Lower leg skin (tissue), 4 donors: Measurements from ENCODE around the gene PPP1R7. TPM values are rescaled to one million over a fixed set of nuclear protein-coding genes. Genes with fewer than 3 reads are reported as not detected.

Experiments used
- DNase-seq, 2 donors: peaks; one replicate each; pipeline ENCODE4 v3.0.0-alpha.2; 2019; ENCODE audit warnings: low spot score in 2 of 2
- H3K4me3 ChIP-seq: fragments of 200-600 bp; sonication (generic); 2 replicates; pipeline ENCODE4 v1.5.1; 2017; ENCODE audit warnings: mild to moderate bottlenecking, low read depth; ENCODE audit not compliant: poor library complexity, severe bottlenecking
- POLR2A ChIP-seq, 2 donors: fragments of 450-650 bp; IDR thresholded peaks; one replicate each; pipeline ENCODE4 v1.6.1; 2016 to 2017; ENCODE audit warnings: antibody characterized with exemption in 2 of 2, mild to moderate bottlenecking in 1 of 2, moderate library complexity in 1 of 2
- WGBS, 2 donors: methylation state at CpG; one replicate each; pipeline ENCODE4 v1.1.5; 2018; 5-methylcytosine and 5-hydroxymethylcytosine counted together
- intact Hi-C: fragments of 100-400 bp; cut with DNase I; formaldehyde crosslinking; loops from one replicate; pipeline ENCODE4 v1.15.0; 2023; ENCODE audit warnings: low total_unique reads
- total RNA-seq, 4 donors: library from RNA; depleted of rRNA; stranded (reverse); fragments of >200 nt; gene quantifications; one replicate each; pipeline ENCODE4 v1.1.0, GENCODE V29; 2016
- TF ChIP-seq, protein P1 (sequence below), 3 donors: fragments of 450-650 bp; IDR thresholded peaks; one replicate each; pipeline ENCODE4 v1.5.1; 2016; ENCODE audit warnings: antibody characterized with exemption in 3 of 3, mild to moderate bottlenecking in 3 of 3, moderate library complexity in 2 of 3

The PPP1R7 gene
- total RNA-seq, 4 donors from 2014 or later, result 36.8 to 68.7 (median 56.4) TPM

DNA sequence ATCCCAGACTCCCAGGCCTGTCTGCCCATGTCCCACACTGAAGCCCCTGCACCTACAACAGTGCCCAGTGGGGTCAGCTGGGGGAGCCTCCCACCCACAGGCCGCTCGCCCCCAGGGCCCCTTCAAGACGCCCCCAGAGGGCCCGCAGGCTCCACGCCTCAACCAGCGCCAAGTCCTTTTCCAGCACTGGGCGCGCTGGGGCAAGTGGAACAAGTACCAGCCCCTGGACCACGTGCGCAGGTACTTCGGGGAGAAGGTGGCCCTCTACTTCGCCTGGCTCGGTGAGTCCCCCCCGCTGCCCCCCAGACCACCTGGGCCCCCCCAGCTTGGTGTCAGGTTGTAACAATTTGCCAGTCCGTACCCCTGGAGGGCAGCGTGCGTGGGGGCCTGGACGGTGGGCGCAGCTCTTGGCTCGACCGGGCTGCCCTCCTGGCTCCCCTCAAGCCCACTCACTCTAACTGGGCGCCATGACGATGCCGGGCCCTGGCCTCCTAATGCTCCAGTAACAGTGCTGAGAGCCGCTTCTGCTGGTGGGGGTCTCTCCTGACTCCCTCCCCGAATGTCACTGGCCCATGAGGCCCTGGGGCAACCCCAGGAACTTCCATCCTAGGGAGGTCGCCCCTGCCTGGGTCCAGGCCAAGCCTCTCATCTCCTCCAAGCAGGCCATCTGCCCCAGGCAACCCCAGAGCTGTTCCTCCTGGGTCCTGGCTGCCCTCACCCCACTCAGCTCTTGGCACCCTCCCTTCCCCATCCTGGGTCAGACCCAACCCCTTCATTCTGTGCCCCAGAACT, 53.1 kb downstream of the PPP1R7 start:
- 78 to 82% methylated on average over 22 to 27 of the region's 27 CpGs for WGBS, 2 donors
- H3K4me3 ChIP-seq, result no peak overlapping the region
- intact Hi-C loops, result no loop called here
- no peak for DNase-seq
- TF ChIP-seq POLR2A (IDR thresholded peaks at IDR 0.05), result no peak
- TF ChIP-seq, protein P1, sequence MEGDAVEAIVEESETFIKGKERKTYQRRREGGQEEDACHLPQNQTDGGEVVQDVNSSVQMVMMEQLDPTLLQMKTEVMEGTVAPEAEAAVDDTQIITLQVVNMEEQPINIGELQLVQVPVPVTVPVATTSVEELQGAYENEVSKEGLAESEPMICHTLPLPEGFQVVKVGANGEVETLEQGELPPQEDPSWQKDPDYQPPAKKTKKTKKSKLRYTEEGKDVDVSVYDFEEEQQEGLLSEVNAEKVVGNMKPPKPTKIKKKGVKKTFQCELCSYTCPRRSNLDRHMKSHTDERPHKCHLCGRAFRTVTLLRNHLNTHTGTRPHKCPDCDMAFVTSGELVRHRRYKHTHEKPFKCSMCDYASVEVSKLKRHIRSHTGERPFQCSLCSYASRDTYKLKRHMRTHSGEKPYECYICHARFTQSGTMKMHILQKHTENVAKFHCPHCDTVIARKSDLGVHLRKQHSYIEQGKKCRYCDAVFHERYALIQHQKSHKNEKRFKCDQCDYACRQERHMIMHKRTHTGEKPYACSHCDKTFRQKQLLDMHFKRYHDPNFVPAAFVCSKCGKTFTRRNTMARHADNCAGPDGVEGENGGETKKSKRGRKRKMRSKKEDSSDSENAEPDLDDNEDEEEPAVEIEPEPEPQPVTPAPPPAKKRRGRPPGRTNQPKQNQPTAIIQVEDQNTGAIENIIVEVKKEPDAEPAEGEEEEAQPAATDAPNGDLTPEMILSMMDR (IDR thresholded peaks at IDR 0.05), result no peak

DNA sequence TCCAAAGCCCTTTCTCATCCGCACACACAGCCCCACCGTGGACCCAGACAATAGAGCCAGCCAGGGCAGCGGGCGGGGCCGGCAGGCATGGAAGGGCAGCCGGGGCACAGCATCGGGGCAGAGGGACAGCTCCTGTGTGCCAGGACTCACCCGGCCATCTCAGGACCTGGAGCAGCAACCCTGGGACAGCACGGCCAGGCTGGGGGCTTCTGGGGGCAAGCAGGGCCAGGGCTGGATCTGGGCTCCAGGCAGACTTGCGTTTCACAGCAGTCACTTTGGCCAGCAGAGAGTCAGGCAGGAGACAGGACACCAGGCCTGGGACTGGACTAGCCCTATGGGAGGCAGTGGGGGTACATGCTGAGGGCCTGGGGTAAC, 53.7 kb downstream of the PPP1R7 start:
- DNase-seq, result no peak
- intact Hi-C loops, result no loop called here
- TF ChIP-seq, protein P1 (IDR thresholded peaks at IDR 0.05), result no peak
- no peak for TF ChIP-seq POLR2A (IDR thresholded peaks at IDR 0.05)
- WGBS, 2 donors, result 79 to 80% methylated on average over 10 of the region's 10 CpGs
- no peak overlapping the region for H3K4me3 ChIP-seq

DNA sequence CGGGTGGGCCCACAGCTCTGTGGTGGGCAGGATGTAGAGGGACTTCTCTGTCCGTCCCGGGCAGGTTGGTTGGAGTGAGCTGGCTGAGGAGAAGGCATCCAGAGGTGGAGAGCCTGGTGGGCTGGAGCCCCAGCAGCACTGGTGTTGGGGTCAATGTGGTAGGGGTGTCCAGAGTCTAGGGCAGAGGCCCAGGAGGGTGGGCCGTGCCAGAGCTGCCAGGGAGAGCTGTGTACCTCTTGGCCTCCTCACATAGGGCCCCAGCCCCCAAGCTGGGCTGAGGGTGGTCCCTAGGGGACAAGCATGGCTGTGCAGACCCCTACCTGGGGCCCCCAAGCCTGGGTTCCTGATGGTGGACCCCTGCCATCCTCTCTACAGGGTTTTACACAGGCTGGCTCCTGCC, 54.2 kb downstream of the PPP1R7 start:
- H3K4me3 ChIP-seq, result no peak overlapping the region
- intact Hi-C loops, result no loop called here
- TF ChIP-seq, protein P1 (IDR thresholded peaks at IDR 0.05), result no peak
- no peak for TF ChIP-seq POLR2A (IDR thresholded peaks at IDR 0.05)
- DNase-seq, result no peak
- 67% methylated on average over 4 of the region's 4 CpGs for WGBS, 2 donors

DNA sequence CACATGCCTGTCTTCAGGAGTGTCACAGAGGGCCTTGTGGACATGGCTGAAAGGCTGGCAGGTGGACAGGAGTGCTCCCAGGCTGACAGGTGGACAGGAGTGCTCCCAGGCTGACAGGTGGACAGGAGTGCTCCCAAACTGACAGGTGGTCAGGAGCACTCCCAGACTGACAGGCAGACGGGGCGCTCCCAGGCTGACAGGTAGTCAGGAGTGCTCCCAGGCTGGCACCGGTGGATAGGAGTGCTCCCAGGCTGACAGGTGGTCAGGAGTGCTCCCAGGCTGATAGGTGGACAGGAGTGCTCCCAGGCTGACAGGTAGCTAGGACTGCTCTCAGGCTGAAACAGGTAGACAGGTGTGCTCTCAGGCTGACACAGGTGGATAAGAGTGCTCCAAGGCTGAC, 54.8 kb downstream of the PPP1R7 start:
- H3K4me3 ChIP-seq, result no peak overlapping the region
- DNase-seq, result no peak
- TF ChIP-seq POLR2A (IDR thresholded peaks at IDR 0.05), result no peak
- TF ChIP-seq, protein P1 (IDR thresholded peaks at IDR 0.05), result no peak
- WGBS, 2 donors, result 84 to 91% methylated on average over 3 of the region's 3 CpGs
- intact Hi-C loops, result no loop called here

DNA sequence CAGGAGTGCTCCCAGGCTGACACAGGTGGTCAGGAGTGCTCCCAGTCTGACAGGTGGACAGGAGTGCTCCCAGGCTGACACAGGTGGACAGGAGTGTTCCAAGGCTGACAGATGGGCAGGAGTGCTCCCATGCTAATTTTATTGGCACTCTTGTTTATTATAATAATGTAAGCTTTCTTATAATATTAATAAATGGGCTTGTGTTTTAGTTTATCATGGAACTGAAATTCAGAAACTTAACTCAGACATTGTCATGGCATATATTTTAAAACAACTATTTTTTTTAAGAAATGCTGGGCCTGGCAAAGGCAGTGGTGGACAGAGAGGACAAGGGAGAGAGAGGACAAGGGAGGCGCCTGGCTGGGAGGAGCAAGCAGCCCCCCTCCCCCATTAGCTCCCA, 56.9 kb downstream of the PPP1R7 start:
- DNase-seq, result no peak
- 65 to 70% methylated on average over 1 of the region's 1 CpG for WGBS, 2 donors
- intact Hi-C loops, result no loop called here
- TF ChIP-seq, protein P1 (IDR thresholded peaks at IDR 0.05), result no peak
- TF ChIP-seq POLR2A (IDR thresholded peaks at IDR 0.05), result no peak
- H3K4me3 ChIP-seq, result no peak overlapping the region

DNA sequence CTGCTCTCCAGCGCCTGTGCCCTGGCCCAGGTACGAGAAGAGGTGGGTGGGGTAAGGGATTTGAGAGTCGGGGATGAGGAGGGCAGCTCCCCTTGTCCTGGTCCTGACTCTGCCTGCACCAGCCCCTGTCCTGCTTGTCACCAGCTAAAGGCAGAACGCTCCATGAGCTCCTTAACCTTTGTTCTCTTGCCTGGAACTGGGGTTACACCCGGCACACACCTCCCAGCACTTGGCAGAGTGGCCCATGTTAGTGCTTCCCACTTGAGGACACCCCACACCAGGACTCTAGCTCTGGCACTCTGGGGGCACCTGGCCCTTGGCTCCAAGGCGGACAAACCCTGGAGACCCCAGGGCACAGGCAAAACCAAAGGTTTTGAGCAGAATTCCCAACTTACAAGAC, 57.4 kb downstream of the PPP1R7 start:
- intact Hi-C loops, result no loop called here
- H3K4me3 ChIP-seq, result no peak overlapping the region
- 50 to 53% methylated on average over 5 to 6 of the region's 6 CpGs for WGBS, 2 donors
- TF ChIP-seq POLR2A (IDR thresholded peaks at IDR 0.05), result no peak
- TF ChIP-seq, protein P1 (IDR thresholded peaks at IDR 0.05), result no peak
- no peak for DNase-seq
